GM12892 (cell line): ENCODE measurements around the gene ZFYVE28.

Experiments used
- POLR2A ChIP-seq: IDR thresholded peaks from 2 replicates; pipeline ENCODE4 v1.6.1; 2011; ENCODE audit warnings: low read depth, low read length, control low read depth
- POLR2AphosphoS5 ChIP-seq: IDR thresholded peaks from 2 replicates; pipeline ENCODE4 v1.6.1; 2011; ENCODE audit warnings: low read depth, low read length, control low read depth
- TAF1 ChIP-seq: IDR thresholded peaks from 2 replicates; pipeline ENCODE4 v1.6.1; 2011; ENCODE audit warnings: low read depth, mild to moderate bottlenecking, control low read depth, low read length, borderline replicate concordance

- TF ChIP-seq POLR2A = no peak
- no peak for TF ChIP-seq POLR2AphosphoS5
- no peak for TF ChIP-seq TAF1
Observed at GRCh38 chr4:2449051-2449450, 30.6 kb upstream of the ZFYVE28 start.
